AG09309 (cell line): Measurements from ENCODE around the gene HTR3A.

ENCODE experiments used
- DNase-seq: peaks from one replicate; pipeline ENCODE4 v3.0.0-alpha.2; 2010; ENCODE audit warnings: low read depth
- H3K4me3 ChIP-seq: 2 replicates; pipeline ENCODE4 v1.5.1; 2011; ENCODE audit warnings: mild to moderate bottlenecking, low read depth, low read length, moderate library complexity; ENCODE audit not compliant: control insufficient read depth
- TF ChIP-seq, protein P1 (sequence below): IDR thresholded peaks from 2 replicates; pipeline ENCODE4 v1.5.1; 2011; ENCODE audit warnings: mild to moderate bottlenecking, low read depth, low read length, inconsistent platforms; ENCODE audit not compliant: insufficient read depth, control insufficient read depth; ENCODE audit errors: missing control alignments

HTR3A gene

DNA sequence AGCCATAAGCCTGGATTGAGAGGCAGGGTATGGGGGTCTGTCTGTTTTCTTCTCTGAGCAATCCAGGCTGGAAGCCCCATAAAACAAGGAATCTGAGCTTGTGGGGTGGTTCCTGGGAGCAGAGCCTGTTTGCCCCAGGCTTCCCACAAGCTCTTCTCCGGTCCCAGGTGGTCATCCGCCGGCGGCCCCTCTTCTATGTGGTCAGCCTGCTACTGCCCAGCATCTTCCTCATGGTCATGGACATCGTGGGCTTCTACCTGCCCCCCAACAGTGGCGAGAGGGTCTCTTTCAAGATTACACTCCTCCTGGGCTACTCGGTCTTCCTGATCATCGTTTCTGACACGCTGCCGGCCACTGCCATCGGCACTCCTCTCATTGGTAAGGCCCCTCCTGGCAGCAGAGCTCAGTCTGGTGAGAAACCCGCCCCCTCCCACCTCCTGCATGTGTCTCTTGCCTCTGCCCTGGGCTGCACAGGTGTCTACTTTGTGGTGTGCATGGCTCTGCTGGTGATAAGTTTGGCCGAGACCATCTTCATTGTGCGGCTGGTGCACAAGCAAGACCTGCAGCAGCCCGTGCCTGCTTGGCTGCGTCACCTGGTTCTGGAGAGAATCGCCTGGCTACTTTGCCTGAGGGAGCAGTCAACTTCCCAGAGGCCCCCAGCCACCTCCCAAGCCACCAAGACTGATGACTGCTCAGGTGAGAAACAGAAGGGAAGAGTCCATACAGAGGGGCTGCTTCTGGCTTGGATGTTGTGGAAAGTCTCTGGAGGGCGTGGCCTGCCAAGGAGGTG is 11.6 kb downstream of the HTR3A start:
- TF ChIP-seq, protein P1, sequence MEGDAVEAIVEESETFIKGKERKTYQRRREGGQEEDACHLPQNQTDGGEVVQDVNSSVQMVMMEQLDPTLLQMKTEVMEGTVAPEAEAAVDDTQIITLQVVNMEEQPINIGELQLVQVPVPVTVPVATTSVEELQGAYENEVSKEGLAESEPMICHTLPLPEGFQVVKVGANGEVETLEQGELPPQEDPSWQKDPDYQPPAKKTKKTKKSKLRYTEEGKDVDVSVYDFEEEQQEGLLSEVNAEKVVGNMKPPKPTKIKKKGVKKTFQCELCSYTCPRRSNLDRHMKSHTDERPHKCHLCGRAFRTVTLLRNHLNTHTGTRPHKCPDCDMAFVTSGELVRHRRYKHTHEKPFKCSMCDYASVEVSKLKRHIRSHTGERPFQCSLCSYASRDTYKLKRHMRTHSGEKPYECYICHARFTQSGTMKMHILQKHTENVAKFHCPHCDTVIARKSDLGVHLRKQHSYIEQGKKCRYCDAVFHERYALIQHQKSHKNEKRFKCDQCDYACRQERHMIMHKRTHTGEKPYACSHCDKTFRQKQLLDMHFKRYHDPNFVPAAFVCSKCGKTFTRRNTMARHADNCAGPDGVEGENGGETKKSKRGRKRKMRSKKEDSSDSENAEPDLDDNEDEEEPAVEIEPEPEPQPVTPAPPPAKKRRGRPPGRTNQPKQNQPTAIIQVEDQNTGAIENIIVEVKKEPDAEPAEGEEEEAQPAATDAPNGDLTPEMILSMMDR = no peak
- no peak for DNase-seq
- H3K4me3 ChIP-seq = no peak overlapping the region

DNA sequence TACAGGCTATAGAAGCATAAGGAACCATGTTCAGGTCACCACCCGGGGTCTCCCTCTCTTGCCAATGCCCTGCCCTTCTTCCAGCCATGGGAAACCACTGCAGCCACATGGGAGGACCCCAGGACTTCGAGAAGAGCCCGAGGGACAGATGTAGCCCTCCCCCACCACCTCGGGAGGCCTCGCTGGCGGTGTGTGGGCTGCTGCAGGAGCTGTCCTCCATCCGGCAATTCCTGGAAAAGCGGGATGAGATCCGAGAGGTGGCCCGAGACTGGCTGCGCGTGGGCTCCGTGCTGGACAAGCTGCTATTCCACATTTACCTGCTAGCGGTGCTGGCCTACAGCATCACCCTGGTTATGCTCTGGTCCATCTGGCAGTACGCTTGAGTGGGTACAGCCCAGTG is 14.5 kb downstream of the HTR3A start:
- no peak overlapping the region for H3K4me3 ChIP-seq
- TF ChIP-seq, protein P1 = no peak
- no peak for DNase-seq

DNA sequence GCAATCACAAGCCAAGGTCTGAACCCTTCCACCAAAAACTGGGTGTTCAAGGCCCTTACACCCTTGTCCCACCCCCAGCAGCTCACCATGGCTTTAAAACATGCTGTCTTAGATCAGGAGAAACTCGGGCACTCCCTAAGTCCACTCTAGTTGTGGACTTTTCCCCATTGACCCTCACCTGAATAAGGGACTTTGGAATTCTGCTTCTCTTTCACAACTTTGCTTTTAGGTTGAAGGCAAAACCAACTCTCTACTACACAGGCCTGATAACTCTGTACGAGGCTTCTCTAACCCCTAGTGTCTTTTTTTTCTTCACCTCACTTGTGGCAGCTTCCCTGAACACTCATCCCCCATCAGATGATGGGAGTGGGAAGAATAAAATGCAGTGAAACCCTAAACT is 15.0 kb downstream of the HTR3A start:
- TF ChIP-seq, protein P1 = no peak
- no peak overlapping the region for H3K4me3 ChIP-seq
- DNase-seq = no peak

DNA sequence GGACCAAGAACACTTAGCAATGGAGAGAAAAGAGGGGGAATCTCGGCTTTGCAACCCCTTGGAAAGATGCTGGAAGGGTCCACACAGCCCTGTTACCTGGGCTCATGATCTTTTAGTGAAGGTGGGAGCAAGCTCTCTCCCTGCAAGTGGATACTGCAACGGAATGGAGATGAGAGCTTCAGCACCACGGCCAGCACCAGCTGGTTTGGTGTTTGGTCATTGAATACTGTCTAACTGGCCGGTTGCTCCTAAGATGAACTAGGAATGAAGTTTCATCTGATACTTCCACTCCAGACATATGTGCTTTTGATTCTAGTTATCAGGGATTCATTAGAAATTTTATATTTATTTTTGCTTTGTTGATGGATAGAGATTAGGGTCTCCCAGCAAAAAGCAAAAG is 16.3 kb downstream of the HTR3A start:
- DNase-seq = no peak
- no peak overlapping the region for H3K4me3 ChIP-seq
- TF ChIP-seq, protein P1 = no peak

DNA sequence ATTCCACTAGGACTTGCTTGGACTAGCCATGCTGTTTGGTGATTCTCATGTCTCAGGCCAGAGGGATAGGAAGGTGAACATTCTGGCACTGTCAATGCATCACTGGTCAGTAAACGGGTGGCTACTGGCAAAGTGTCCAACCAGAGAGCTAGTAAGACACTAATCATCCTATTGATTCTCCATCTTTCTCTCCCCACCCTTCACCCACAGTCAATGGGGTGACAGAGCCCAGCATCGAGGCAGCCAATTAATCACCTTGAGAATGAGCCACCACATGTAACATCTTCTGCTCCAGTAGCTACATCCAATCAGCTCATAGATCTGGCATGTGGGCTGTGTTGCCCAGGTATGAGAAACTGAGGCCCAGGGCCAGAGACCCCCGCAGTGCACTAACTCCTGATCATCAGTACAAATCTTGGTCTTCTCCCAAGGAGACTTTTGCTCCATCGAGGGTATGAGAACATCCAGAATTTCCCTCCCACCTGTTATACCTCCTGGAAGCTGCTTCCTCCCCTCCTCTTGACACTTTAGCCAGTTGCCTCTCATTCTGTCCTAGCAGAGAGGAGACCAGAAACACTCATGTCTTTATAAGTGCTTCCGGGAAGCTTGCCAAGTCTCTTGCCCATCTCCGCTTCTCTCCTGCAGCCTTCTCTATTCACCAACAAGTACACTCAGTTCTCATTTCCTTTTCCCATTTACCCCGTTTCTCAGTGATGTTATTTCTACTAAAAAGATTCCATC is 17.0 kb downstream of the HTR3A start:
- DNase-seq = no peak
- TF ChIP-seq, protein P1 = no peak

DNA sequence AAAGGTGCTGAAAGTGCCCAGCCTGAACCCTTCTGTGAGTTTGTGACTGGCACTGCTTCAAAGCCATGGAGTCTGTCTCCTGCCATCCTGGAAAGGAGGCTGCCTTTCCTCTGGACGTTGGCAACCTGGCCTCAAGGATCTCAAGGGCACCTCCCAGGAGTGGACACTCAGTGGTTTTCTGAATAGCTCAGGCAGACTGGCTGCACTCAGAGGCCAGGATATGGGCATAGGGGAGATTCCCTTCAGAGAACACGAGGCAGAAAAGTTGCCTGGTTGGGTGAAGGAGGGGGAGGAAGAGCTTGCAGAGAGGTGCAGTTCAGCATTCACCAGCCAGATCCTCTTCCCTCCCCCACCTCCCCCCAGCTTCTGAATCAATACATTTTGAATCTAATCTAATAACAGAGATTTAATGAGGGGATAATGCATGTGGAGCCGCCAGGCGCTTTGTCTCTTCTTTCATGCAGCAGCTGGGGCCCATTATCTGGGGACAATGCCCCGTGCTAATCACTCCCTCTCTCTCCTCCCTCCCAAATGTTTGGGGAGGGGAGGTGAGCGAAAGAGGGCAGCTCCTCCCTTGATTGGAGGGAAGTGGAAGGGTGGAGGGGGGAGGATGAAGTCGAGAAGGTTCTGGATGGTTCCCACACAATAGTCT is 17.7 kb downstream of the HTR3A start:
- H3K4me3 ChIP-seq = no peak overlapping the region
- TF ChIP-seq, protein P1 = no peak
- no peak for DNase-seq

More for the DNA sequence above, 17.0 kb downstream of the HTR3A start:
- H3K4me3 ChIP-seq = no peak overlapping the region
